Left cardiac atrium (tissue), 4 donors: Measurements from ENCODE around the gene KCNAB3. TPM values are rescaled to one million over a fixed set of nuclear protein-coding genes. Genes with fewer than 3 reads are reported as not detected.
"Not testable (repeated sequence)": the region's sequence is repeated elsewhere in the genome, so short reads cannot be mapped to it uniquely, and the experiment has no call there.

Experiments
- ATAC-seq, 2 donors: fragments of 200-7000 bp; cut with Tn5 transposase; one replicate each; pipeline ENCODE4 v1.9.1; 2020; ENCODE audit warnings: mild to moderate bottlenecking in 2 of 2, moderate library complexity in 2 of 2
- DNase-seq: peaks from one replicate; pipeline ENCODE4 v3.0.0-alpha.2; 2020
- intact Hi-C, 2 donors: fragments of 100-400 bp; cut with DNase I; formaldehyde crosslinking; loops; one replicate each; pipeline versions ENCODE4 v1.14.1 to v1.15.1; 2022 to 2023
- long read RNA-seq: library from polyadenylated mRNA; unstranded; transcript quantifications from one replicate; pipeline ENCODE4 v2.0.0, GENCODE V29; 2021
- total RNA-seq, 2 donors: library from RNA; stranded (reverse); fragmentation: NEBNext Ultra II Directional; extraction: Animal tissue kit (Norgen Biotek cat#: 25700); gene quantifications; one replicate each; pipeline ENCODE4 v1.2.1, GENCODE V29; 2021
- donor health status: DM: no; HTN: yes; CAD: no.
- donor health status: DM: no; HTN: yes; CAD: no; lungs with severe emphysema.
- donor health status: DM: yes; HTN: yes; CAD: no.
- donor health status: Dilated cardiomyopathy.

Gene KCNAB3
- under 1 TPM; 0.71 to 0.97 TPM for total RNA-seq
- long read RNA-seq: 0 reads

DNA sequence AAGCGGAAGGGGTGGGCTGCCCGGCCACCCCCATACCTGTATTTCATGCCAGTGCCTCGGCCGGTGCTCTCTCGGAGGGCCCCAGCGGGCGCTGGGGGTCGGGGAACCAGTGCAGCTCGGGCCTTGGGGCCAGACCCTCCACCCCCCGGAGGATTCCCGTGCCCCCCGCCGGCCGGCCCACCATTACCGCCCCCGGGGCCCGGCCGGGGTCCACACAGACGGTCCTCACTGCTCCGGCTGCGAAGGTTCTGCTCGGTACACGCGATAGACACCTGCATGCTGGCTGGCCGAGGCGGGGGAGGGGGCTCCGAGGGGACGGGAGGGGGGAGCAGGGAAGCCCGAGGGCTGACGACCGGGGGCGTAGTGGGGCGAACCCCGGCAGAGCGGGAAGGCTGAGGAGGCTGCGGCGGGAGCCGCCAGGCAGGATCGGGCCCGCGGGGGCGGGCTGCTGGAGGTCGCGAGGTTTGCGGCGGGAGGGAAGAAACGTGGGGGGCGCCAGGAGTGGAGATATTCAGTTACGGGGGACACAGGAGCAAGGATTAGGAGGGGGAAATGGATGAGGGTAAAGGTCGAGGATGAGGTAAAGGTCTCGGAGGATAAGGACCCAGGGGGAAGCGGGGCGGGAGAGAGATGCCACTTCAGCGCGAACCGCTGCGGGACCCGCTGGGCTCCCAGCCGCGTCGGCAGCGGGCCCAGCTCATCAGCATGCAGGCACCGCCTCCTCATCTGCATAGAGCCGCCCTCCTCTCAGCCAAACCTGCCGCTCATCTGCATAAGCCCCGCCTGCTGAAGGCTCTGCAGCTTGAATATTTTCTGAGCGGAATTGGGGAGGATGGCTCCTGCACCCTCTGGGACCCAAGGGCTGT, at the start of gene KCNAB3:
Gene KCNAB3, minus strand, starts transcription at position 699 of the 866 bp plus-strand sequence. Its CDS starts 421 bp downstream, at position 278.
- DNase-seq (peak; percentile 70), ATAC-seq (peak in 1 of 2 donors; percentile 38)
- intact Hi-C loops: no loop called here

DNA sequence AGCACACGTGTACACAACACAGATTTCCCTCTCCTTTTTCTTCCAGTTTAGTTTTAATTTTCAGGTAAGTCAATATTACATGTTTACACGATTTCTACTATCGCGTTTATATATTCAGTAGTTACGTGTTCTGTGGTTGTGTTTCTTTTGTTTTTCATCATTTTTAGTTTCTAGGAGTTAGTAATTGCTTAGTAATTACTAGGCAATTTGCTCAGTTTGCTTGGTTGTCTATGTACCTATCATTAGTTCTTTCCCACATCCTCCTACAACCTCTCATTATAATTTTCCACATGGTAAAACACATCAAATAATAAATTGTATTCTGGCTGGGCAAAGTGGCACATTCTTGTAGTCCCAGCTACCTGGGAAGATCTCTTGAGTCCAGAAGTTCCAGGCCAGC, 48.1 kb upstream of the KCNAB3 start:
- no peak for DNase-seq
- intact Hi-C loops: no loop called here
- no peak for ATAC-seq

DNA sequence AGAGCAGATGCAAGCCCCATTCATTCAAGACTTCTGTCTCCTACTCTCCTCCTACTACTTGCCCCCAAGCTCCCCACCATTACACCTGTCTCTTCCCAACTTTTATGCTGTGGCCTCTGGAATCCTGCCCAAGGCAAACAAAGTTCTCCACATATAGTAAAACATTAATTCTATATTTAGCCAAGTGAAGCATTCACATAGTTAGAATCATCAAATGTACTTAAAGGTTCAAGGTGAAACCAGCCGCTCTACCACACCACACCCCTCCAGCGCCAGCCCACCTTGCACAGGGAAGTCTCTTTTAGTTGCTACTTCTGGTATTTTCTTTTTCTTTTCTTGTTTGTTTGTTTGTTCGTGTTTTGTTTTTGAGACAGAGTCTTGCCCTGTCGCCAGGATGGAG, 47.4 kb upstream of the KCNAB3 start:
- intact Hi-C loops: no loop called here
- ATAC-seq: no peak
- DNase-seq: no peak

DNA sequence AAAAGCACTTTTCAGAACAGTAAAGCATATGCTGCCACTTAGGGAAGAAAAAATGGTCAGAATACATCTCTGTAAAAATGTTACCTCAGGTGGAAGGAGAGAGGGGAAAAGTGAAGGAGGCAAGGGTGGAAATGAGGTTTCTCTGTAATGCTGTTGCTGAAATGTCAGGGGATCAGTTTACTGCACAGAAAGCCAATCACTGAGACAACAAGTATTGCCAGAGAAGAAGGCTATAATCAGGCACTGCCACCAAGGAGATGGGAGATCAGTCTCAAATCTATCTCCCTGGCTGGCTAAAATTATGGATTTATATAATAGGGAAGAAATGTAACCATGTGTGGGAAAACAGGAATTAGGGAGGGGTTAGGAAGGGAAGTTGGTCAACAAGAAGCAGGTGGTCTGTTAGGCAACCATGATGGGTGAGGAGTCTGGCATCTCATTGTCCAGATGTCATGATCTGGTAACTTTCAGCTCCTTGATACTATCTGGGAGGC, 45.0 kb upstream of the KCNAB3 start:
- DNase-seq: no peak
- ATAC-seq: no peak
- intact Hi-C loops: no loop called here

DNA sequence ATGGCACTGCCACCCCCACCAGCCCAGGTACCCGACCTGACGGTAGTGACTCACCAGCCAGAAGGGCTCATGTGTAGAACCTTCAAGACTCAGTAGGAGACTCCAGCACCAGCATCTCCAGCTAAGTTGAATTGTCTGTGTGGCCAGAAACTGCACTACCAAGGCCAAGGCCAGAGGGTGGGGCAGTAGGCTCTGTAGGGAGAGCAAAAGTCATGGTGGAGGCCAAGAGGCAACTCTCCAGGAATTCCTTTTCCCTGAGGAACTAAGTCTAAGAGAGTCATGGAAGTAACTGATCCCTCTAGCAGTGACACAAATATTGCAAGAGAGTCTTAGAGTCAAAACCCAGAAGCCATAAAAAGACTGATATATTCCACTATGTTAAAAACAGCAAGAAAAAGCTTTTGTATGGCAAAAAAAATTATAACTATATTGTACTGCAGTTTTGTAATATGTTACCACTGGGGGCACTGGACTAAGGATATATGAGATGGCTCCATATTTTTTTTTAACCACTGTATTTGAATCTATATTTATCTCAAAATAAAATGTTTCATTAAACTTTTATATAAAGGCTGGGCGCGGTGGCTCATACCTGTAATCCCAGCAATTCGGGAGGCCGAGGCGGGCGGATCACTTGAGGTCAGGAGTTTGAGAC, 42.6 kb upstream of the KCNAB3 start:
- intact Hi-C loops: no loop called here
- no peak for DNase-seq
- ATAC-seq: peak in 1 of 2 donors; percentile 87

DNA sequence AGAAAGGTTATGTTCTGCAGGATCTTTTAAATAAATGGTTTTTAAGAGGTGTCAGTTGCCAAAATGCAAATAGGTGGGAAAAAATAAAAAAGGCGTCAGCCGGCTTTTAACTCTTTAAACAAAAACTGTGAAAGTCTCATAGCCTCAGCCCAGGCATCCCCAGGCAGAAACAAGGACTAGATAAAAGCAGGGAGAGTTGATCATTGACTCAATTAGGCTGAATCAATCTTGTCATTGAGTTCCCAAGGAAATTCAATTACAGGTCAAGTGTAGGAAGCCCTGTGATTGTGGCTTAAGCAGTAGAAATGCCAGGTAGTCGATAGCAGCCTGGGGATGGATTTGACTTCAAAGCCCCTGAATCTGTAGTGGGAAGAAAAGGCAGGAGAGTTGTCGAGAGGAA, 42.0 kb upstream of the KCNAB3 start:
- ATAC-seq: no peak

DNA sequence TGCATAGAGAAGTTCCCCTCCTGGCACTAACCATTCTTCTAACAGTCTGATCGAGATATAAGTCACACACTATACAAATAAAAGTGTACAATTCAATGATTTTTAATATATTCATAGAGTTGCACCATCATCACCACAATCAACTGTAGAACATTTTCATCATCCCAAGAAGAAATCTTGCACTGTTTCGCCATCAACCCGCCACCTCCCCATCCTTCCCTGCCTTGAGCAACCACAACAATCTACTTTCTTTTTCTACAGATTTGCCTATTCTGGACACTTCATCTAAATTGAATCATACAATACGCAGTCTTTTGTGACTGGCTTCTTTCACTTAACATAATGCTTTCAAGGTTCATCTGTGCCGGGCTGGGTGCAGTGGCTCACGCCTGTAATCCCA, 39.8 kb upstream of the KCNAB3 start:
- intact Hi-C loops: no loop called here
- ATAC-seq (no peak), DNase-seq (no peak)

More for the DNA sequence above, 42.0 kb upstream of the KCNAB3 start:
- intact Hi-C loops: no loop called here
- DNase-seq: no peak

DNA sequence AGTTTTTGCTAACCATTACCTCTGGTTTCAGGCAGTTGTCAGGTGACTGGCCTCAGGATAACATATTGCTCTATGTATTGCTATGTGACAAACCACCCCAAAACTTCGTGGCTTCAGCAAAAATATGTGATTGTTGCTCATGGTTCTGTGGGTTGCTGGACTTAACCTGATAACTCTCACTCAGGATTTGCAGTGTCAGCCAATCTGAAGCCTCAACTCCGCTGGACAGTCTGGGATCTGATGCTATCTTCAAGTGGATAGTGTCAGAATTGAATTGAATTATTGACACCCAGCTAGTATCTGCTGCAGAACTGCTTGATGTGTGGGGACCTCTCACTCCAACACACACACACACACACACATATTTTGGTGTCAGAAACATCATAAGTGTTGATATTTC, 38.1 kb upstream of the KCNAB3 start:
- no peak for DNase-seq
- ATAC-seq: no peak
- intact Hi-C loops: no loop called here

DNA sequence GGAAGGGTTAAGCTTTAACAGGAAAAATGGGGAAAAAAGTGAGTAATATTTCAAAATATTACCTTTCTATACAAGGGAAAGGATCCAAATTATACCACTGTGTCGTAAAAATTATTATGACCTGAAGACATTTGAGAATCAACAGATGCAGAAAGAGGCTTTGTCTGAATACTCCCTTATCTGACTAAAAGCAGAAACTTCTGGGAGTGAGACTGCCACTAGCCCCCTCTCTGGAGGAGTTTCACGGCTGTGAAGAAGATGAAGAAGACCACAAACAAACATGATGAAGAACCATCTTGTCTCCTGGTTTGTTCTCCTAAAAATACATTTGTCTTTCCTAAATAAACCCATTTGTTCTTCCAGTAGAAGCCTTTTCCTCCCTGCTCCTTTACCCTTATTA, 31.8 kb upstream of the KCNAB3 start:
- intact Hi-C loops: no loop called here
- DNase-seq (no peak), ATAC-seq (no peak)

DNA sequence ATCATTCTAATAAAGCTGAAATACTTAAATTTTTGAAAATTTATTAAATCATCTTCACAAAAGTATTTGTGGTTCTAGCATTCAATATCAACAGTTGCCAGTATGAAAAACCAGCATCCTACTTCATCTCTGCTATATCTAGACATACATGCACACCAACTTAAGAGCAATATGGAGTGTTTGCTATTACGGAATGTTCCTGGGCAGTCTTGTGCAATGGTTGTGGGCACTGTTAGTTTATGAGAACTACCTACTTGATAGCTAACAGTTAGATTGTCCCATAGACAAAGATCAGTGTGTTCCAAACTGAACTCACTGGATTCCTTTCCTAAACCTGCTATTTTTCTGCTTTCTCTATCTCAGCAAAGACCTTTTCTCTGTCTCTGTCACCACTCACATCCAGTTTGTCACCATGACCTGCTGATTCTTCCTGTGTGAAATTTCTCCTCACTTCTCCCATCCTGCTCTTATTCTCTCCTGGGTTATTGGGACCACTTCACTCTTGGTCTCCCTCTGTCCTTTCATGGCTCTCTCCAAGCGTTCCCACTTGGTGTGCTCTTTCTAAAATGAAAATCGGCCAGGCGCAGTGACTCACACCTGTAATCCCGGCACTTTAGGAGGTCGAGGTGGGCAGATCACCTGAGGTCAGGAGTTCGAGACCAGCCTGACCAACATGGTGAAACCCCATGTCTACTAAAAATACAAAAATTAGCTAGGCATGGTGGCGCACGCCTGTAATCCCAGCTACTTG, 30.0 kb upstream of the KCNAB3 start:
- ATAC-seq: no peak
- intact Hi-C loops: no loop called here
- DNase-seq: no peak

DNA sequence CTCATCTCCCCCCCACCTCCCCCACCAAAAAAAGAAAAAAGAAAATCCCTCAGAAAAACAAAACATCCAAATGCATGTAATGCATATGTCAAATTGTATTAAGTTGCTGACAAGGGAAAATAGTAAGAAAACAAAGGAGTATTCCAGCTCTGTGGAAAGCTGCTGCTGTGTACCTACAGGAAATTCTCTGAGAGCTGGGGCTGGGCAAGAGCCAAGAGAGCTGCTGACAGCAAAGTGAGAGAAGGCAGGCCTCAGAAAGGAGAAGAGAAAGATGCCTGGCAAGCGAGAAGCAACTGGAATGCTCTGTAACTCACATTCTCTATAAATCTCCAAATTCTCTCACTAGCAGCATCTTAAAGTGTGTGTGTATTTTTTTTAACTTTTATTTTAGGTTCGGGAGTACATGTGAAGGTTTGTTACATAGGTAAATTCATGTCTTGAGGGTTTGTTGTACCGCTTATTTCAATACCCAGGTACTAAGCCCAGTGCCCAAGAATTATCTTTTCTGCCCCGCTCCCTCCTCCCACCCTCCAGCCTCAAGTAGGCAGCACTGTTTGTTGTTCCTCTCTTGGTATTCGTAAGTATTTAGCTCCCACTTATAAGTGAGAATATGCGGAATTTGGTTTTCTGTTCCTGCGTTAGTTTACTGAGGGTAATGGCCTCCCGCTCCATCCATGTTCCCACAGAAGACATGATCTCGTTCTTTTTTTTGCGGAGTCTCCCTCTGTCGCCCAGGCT, 26.7 kb upstream of the KCNAB3 start:
- intact Hi-C loops: no loop called here
- peak; percentile 89 to 94 for ATAC-seq
- DNase-seq: peak; percentile 70

DNA sequence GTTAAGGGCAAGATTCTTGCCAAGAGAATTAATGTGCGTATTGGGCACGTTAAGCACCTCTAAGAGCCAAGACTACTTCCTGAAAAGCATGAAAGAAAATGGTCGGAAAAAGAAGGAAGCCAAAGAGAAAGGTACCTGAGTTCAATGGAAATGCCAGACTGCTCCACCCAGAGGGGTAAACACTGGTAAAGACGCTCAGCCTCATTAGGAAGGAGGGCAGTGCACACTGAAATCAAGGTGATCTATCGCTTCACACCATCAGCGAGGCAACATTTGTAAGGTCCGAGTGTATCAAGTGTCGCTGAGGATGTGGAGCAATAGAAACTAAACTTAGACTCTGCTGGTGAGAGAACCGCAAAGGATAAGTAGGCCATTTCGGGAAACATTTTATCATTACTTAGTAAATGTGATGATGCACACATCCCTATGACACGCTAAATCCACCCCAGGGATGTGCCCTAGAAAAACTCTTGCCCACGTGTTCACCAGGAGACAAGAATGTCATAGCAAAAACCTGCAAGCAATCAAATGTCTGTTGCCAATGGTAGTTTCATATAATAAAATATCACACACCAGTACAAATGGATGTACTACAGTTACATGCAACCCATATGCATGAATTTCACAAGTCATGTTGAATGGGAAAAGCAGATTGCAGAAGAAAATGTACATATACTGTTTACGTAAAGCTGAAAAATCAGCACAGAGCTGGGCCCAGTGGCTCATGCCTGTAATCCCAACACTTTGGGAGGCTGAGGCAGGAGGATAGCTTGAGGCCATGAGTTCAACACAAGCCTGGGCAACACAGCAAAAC, 26.0 kb upstream of the KCNAB3 start:
- ATAC-seq (peak; percentile 74 to 77), DNase-seq (no peak)
- intact Hi-C loops: no loop called here

DNA sequence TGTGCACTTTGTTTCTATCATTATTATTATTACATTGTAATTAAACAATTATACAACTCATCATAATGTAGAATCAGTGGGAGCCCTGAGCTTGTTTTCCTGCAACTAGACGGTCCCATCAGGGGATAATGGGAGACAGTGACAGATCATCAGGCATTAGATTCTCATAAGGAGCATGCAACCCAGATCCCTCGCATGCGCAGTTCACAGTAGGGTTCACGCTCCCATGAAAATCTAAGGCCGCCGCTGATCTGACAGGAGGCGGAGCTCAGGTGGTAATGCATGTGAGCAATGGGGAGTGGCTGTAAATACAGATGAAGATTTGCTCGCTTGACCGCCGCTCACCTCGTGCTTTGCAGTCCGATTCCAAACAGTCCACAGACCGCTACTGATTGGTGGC, 23.6 kb upstream of the KCNAB3 start:
- DNase-seq, ATAC-seq, intact Hi-C loops: not testable (repeated sequence)

DNA sequence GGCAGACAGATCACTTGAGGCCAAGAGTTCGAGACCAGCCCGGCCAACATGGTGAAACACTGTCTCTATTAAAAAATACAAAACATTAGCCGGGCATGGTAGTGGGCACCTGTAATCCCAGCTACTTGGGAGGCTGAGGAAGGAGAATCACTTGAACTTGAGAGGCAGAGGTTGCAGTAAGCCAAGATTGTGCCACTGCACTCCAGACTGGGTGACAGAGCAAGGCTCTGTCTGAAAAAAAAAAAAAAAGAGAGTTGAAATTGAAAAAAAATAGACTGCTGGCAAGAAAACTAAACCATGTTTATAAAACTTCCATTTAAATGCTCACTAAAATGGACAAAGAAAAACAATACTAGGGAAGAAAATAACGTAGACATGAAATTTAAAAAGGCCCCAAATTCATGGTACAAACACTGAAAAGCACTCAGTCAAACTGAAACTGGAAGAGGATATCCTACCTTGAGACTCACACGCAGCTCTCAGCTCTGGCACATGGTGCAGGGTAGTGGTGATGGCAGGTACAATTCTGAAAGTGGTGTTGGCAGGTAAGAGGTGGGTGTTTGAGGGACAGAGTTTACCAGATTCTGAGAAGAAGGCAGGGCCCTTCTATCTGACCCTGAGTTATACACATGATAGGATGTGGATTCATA, 21.6 kb upstream of the KCNAB3 start:
- intact Hi-C loops: no loop called here
- ATAC-seq (no peak), DNase-seq (no peak)

DNA sequence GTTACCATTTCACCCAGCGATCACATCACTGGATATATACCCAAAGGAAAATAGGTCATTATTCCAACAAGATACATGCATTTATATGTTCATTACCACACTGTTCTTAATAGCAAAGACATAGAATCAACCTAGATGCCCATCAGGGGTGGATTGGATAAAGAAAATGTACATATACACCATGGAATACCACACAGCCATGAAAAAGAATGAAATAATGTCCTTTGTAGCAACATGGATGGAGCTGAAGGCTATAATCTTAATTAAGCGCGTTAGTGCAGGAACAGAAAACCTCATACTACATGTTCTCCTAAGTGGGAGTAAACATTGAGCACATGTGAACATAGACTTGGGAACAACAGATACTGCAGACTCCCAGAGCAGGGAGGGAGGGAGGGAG, 20.9 kb upstream of the KCNAB3 start:
- no peak for ATAC-seq

DNA sequence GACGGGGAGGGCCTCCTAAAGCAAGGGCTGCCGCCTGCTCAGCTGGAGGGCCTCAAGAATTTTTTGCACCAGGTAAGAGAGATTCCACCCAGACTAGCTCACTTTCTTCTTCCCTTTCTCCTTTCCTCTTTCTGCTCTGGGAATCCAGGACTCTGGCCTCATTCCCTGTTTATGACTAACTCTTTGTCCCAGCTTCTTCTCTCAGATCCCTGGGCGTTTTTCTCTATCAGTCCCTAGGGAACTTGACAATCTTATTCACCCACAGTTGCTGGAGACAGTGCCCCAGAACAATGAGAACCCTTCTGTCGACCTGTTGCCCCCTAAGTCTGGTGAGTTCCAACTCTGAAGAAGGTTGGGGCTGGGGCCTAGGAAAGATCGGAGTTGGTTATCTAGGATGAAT, 18.0 kb upstream of the KCNAB3 start:
- ATAC-seq (no peak), DNase-seq (no peak)
- intact Hi-C loops: no loop called here

More for the DNA sequence above, 20.9 kb upstream of the KCNAB3 start:
- intact Hi-C loops: no loop called here
- DNase-seq: no peak

DNA sequence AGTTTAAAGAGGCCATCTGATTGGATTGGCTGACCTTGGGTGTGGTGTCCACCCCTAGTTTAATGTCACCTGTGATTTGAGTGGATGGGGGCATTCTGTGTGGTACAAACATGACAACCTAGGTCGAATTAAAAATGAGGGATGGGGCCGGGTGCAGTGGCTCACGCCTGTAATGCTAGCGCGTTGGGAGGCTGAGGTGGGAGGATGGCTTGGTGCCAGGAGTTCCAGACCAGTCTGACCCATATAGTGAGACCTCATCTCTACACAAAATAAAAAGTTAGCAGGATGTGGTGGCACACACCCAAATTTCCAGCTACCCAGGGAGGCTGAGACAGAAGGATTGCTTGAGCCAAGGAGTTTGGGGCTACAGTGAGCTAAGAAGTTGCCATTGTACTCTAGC, 16.8 kb upstream of the KCNAB3 start:
- DNase-seq: no peak
- no peak for ATAC-seq
- intact Hi-C loops: no loop called here

DNA sequence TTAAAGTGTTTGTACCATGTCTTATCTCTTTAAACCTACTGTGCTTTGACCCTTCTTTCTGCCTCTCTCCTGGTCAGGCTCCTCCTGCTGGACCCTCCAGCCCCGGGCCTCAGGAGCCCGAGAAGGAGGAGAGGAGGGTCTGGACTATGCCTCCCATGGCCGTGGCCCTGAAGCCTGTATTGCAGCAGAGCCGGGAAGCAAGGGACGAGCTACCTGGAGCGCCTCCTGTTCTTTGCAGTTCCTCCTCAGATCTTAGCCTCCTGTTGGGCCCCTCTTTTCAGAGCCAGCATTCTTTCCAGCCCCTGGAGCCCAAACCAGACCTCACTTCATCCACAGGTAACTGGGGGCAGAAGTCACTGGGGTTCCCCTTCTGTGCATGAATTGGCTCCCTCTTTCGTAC, 16.0 kb upstream of the KCNAB3 start:
- DNase-seq (no peak), ATAC-seq (no peak)
- intact Hi-C loops: no loop called here
